ENCODE data around the gene TFR2.

The TFR2 gene

GRCh38 chr7:100584683-100585510 is 56.5 kb downstream of the TFR2 start:
- DNase-seq, result no peak

GRCh38 chr7:100584054-100584682 is 57.2 kb downstream of the TFR2 start:
- DNase-seq, result peak; percentile 69

- DNase-seq, result peak; percentile 86
These were observed 58.0 kb downstream of the TFR2 start for GRCh38 chr7:100583132-100584053.

- no peak for DNase-seq
These were observed 58.7 kb downstream of the TFR2 start for GRCh38 chr7:100582650-100583049.

- DNase-seq, result no peak
These were observed 59.2 kb downstream of the TFR2 start for GRCh38 chr7:100582041-100582579.

GRCh38 chr7:100580466-100581283 is 60.7 kb downstream of the TFR2 start:
- no peak for DNase-seq

GRCh38 chr7:100578246-100579183 is 62.8 kb downstream of the TFR2 start:
- no peak for DNase-seq

- no peak for DNase-seq
These were observed 63.8 kb downstream of the TFR2 start for GRCh38 chr7:100577507-100577906.

GRCh38 chr7:100577103-100577502 is 64.2 kb downstream of the TFR2 start:
- no peak for DNase-seq

- DNase-seq, result no peak
These were observed 64.9 kb downstream of the TFR2 start for GRCh38 chr7:100576384-100576993.

- no peak for DNase-seq
These were observed 65.5 kb downstream of the TFR2 start for GRCh38 chr7:100575746-100576383.

GRCh38 chr7:100575206-100575631 is 66.1 kb downstream of the TFR2 start:
- no peak for DNase-seq

GRCh38 chr7:100574362-100575205 is 66.8 kb downstream of the TFR2 start:
- DNase-seq, result no peak

GRCh38 chr7:100573691-100574361 is 67.5 kb downstream of the TFR2 start, which contains the start of gene SAP25:
TSS of gene SAP25 (minus strand) at chr7:100573900. CDS start at chr7:100573742, 158 bp downstream.
- no peak for DNase-seq

GRCh38 chr7:100572949-100573675 is 68.2 kb downstream of the TFR2 start:
- DNase-seq, result no peak

GRCh38 chr7:100572281-100572948 is 68.9 kb downstream of the TFR2 start:
- DNase-seq, result no peak

- no peak for DNase-seq
These were observed 69.6 kb downstream of the TFR2 start for GRCh38 chr7:100571829-100572116.
